Measurements from ENCODE around the gene ZNF438.

Gene ZNF438

DNA sequence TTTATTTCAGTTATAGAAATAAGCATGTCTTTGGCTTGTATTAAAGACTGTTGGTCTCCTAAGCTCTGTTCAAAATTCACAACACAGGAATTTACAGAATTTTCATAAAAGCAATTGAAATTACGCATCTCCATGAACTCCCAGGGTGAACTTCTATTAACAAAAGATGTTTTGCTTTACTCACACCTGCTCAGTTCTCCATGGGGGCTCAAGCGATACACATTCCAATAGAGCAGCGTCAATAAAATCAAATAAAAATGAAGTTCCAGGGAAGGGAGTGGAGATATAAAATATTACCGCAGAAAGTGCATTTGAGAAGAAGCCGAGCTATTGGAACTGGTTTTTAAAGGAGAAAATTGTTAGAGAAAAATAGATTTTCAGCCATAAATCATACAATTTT is 41.5 kb upstream of the ZNF438 start:
- Histone ChIP-seq H3K27me3 (ENCODE audit: insufficient read depth, low read length, poor library complexity) (no peaks in the 10 kb centered on the region), H2AFZ (ENCODE audit: low read depth, low read length) (no peak overlapping the region), H3K79me2 (ENCODE audit: insufficient read depth, low read length) (no peaks in the 10 kb centered on the region), H3K9ac (ENCODE audit: low read depth, low read length) (no peak overlapping the region), H3K9me3 (ENCODE audit: insufficient read depth, low read length, severe bottlenecking) (no peaks in the 10 kb centered on the region), H3K4me3 (ENCODE audit: low read depth in 1 of 2, low read length in 2 of 2) (no peak overlapping the region), H3K4me1 (ENCODE audit: insufficient read depth, low read length) (peaks cover 37% of the 10 kb centered on the region), H3K4me2 (ENCODE audit: insufficient read depth, low read length) (no peak overlapping the region), H3K27ac (ENCODE audit: low read length) (no peak overlapping the region), H4K20me1 (ENCODE audit: insufficient read depth, low read length) (no peaks in the 10 kb centered on the region), H3K36me3 (ENCODE audit: insufficient read depth, low read length) (no peaks in the 10 kb centered on the region)
- DNase-seq (no peak), ATAC-seq (ENCODE audit: insufficient read depth, low read depth) (no peak)
- TF ChIP-seq EZH2 (IDR thresholded peaks at IDR 0.05; ENCODE audit: borderline replicate concordance, low read depth, low read length, severe bottlenecking) (no peak), CTCF (IDR thresholded peaks at IDR 0.05; ENCODE audit: borderline replicate concordance, extremely low read depth, low read length, poor library complexity, severe bottlenecking) (no peak)

- DNase-seq (no peak), ATAC-seq (ENCODE audit: insufficient read depth, low read depth) (no peak)
- Histone ChIP-seq H3K4me1 (ENCODE audit: insufficient read depth, low read length) (peaks cover 37% of the 10 kb centered on the region), H3K27me3 (ENCODE audit: insufficient read depth, low read length, poor library complexity) (no peaks in the 10 kb centered on the region), H3K79me2 (ENCODE audit: insufficient read depth, low read length) (no peaks in the 10 kb centered on the region), H3K4me2 (ENCODE audit: insufficient read depth, low read length) (no peak overlapping the region), H3K9me3 (ENCODE audit: insufficient read depth, low read length, severe bottlenecking) (no peaks in the 10 kb centered on the region), H2AFZ (ENCODE audit: low read depth, low read length) (no peak overlapping the region), H4K20me1 (ENCODE audit: insufficient read depth, low read length) (no peaks in the 10 kb centered on the region), H3K27ac (ENCODE audit: low read length) (no peak overlapping the region), H3K9ac (ENCODE audit: low read depth, low read length) (no peak overlapping the region), H3K4me3 (ENCODE audit: low read depth in 1 of 2, low read length in 2 of 2) (no peak overlapping the region), H3K36me3 (ENCODE audit: insufficient read depth, low read length) (no peaks in the 10 kb centered on the region)
- TF ChIP-seq EZH2 (IDR thresholded peaks at IDR 0.05; ENCODE audit: borderline replicate concordance, low read depth, low read length, severe bottlenecking) (no peak), CTCF (IDR thresholded peaks at IDR 0.05; ENCODE audit: borderline replicate concordance, extremely low read depth, low read length, poor library complexity, severe bottlenecking) (no peak)
Observed at GRCh38 chr10:31072451-31072850, 40.8 kb upstream of the ZNF438 start.

DNA sequence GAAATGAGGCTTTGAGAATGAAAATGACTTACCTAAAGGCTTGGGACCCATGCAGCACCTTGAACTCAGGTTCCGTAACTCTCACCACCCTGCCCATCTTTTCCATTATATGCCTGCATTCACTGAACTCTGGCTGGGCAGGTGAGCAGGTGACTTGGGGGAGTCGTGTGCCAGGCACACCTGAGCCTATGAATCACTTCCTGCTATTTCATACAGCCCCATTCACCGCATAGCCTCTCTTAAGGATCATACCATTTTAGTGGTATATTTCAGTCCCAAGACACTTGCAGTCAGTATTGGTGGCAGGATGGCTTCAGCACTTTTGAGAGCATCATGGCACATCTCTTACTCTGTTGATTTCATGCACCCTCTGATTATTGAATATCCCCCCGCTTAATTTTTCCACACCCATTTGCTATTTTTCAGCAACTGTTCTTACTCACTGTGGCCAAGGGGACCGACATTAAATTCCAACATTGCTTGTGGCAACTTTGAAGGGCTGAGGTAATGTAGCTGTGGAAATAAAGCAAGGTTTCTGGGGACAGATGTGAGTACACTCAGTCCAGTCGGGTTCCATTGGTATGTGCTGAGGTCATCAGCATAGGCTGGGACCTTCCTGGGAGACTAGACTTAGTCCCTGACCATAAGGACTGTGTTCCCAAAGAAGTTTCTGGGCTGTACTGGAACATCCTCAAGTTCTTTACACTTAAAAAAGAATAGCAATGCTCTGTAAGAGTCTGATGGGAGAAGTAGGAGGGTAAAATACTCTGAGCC is 39.8 kb upstream of the ZNF438 start:
- no peak overlapping the region for H3K4me3 ChIP-seq (ENCODE audit: low read depth in 1 of 2, low read length in 2 of 2)
- DNase-seq = no peak
- peak overlapping the region; percentile 35; the same call in 1 of the 2 replicates for H3K4me2 ChIP-seq (ENCODE audit: insufficient read depth, low read length)
- no peaks in the 10 kb centered on the region for H3K27me3 ChIP-seq (ENCODE audit: insufficient read depth, low read length, poor library complexity)
- peak overlapping the region; percentile 70 for H3K27ac ChIP-seq (ENCODE audit: low read length)
- H2AFZ ChIP-seq (ENCODE audit: low read depth, low read length) = no peak overlapping the region
- H3K79me2 ChIP-seq (ENCODE audit: insufficient read depth, low read length) = no peaks in the 10 kb centered on the region
- no peaks in the 10 kb centered on the region for H3K9me3 ChIP-seq (ENCODE audit: insufficient read depth, low read length, severe bottlenecking)
- TF ChIP-seq EZH2 (IDR thresholded peaks at IDR 0.05; ENCODE audit: borderline replicate concordance, low read depth, low read length, severe bottlenecking) = no peak
- no peak for TF ChIP-seq CTCF (IDR thresholded peaks at IDR 0.05; ENCODE audit: borderline replicate concordance, extremely low read depth, low read length, poor library complexity, severe bottlenecking)
- peak overlapping the region; percentile 4; the same call in 1 of the 2 replicates for H3K9ac ChIP-seq (ENCODE audit: low read depth, low read length)
- no peak for ATAC-seq (ENCODE audit: insufficient read depth, low read depth)
- H3K4me1 ChIP-seq (ENCODE audit: insufficient read depth, low read length) = peaks cover 37% of the 10 kb centered on the region
- H3K36me3 ChIP-seq (ENCODE audit: insufficient read depth, low read length) = no peaks in the 10 kb centered on the region
- no peaks in the 10 kb centered on the region for H4K20me1 ChIP-seq (ENCODE audit: insufficient read depth, low read length)
